Activated gamma-delta T cell treated with Interleukin-2 at 50 U/mL for 16 hours (primary cell): ENCODE measurements around the gene ALCAM.
"Not testable (repeated sequence)": the region's sequence is repeated elsewhere in the genome, so short reads cannot be mapped to it uniquely, and the experiment has no call there.

ENCODE experiments used
- DNase-seq: peaks from one replicate; pipeline ENCODE4 v3.0.0-alpha.2; 2020

Gene ALCAM

GRCh38 chr3:105356988-105357387 lies 9.7 kb upstream of the ALCAM start:
- no peak for DNase-seq

DNA sequence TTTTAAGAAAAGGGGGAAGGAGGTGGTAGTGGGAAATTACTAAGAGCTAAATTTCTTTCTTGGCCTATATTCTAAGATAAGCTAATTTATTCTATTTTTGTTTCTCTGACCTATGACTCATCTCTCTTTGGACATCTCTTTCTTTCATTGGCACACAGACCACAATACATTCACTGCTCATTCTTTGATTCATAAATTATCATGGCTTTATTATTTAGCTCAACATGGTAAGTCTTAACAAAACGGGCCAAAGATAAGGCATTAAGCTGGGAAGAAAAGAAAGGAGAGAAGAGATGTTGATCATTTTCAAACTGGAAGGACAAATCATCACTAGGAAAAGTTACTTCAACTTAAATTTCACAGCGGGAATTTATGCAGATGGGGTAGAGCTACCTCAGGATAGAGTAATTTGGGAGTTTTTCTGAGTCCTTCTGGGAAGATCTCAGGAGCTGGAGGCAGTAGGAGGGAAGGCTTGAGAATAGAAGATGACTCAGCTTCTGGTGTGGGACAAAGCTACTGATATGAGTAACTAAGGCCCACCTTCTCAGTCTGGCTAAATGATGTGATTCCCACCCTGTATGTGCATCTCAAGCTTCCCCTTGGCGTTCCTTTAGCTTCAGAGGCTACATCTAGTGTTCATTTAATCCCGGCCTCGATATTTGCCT lies 7.5 kb upstream of the ALCAM start:
- no peak for DNase-seq

GRCh38 chr3:105360003-105360402 lies 6.7 kb upstream of the ALCAM start:
- DNase-seq: no peak

GRCh38 chr3:105362021-105362665 lies 4.6 kb upstream of the ALCAM start:
- DNase-seq: no peak

- DNase-seq: no peak
Observed at GRCh38 chr3:105364128-105364527, 2.6 kb upstream of the ALCAM start.

GRCh38 chr3:105365081-105365390 lies 1.7 kb upstream of the ALCAM start:
- no peak for DNase-seq

- DNase-seq: no peak
Observed at GRCh38 chr3:105365391-105366325, 1.1 kb upstream of the ALCAM start.

GRCh38 chr3:105367063-105367405 lies 325 bp downstream of the ALCAM start:
- no peak for DNase-seq

DNA sequence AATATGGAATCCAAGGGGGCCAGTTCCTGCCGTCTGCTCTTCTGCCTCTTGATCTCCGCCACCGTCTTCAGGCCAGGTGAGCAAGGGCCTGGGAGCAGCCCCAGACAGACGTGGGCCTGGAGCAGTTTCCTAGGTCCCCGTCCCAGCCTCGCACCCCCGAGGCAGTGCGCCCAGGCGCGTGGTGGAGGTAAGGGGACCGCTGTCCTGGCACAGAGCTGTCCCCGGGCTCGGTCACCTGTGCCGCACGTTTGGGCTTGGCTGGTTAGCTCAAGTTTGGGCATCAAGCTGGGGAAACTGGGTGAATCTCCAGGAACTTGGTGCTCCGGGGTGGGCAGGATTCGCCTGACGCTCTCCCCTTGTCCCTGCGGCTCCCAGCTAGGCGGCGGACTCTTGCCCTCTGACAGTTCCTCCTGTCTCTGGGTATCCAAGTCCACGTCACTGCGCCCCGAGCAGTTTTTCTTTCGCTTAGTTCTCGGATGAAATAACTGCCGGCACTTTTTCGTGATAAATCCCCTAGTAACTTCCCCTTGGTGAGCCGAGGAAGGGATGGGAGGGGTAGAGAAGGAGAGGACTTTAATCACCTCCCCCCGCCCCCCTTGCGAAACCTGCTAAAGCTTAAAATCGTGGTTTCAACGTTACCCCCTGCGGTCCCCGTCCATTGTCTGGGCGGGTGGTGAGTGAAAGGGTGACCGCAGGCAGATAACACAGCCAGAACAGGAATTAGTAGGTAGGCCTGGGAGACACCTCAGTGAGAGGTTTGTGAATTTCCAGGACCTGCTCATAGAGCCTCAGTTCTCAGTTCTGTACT lies 901 bp downstream of the ALCAM start:
- peak; percentile 46 for DNase-seq

GRCh38 chr3:105368566-105369499 lies 2.1 kb downstream of the ALCAM start:
- peak; percentile 54 for DNase-seq

GRCh38 chr3:105369500-105370371 lies 3.0 kb downstream of the ALCAM start:
- DNase-seq: peak; percentile 22

- no peak for DNase-seq
Observed at GRCh38 chr3:105373383-105373782, 6.7 kb downstream of the ALCAM start.

DNA sequence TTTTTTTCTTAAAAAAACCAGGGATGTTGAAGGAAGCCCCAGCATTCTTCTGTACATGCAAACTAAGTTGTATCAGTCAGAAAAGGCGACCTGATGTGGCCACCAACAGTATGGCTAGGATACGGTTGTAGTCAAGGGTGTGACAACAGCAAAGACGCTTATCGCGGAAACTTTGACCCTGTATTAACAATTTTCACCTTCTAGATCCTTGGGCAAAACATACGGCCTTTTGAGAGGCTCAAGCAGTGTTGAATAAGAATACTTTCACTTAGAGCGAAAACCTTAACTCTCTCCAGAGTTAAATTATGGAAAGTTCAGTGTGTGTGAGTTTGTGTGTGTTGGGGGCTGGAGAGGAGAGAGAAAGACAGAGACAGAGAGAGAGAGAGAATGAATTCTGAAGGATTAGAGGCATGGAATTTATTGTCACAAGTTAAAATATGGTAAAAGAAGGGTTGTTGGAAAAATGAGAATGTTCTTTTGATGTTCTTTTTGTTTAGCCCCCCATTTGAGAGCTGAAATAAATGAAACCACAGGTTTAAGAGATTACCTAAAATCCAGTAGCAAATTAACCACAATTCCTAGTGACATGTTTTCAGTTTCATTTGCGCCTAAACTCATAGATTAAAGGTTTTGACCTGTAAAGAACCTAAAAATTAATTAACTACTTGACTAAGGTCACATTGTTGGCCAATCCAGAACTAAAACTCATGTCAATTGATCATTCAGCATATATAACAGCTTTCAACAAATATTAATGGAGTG lies 9.2 kb downstream of the ALCAM start:
- DNase-seq: no peak

GRCh38 chr3:105377716-105378115 lies 11.0 kb downstream of the ALCAM start:
- no peak for DNase-seq

DNA sequence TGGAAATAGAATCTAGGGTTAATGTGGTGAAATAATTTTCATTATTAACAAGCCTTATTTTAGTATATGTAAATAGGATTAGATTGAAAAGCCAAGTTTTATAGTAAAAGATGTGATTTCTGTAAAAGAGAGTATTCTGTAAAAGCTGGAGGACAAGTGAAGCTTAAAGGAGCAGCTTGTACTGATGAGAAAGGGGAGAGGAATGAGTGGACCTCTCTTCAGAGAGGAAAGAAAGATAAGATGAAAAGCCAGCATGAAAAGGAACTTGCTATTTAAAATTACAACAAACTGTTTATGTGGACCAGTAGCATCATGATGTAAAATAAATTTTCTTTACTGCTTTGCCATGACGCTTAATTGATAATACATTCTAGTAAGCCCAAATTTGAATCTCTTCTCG lies 18.5 kb downstream of the ALCAM start:
- no peak for DNase-seq

- no peak for DNase-seq
Observed at GRCh38 chr3:105385819-105386508, 19.3 kb downstream of the ALCAM start.

- no peak for DNase-seq
Observed at GRCh38 chr3:105387122-105387751, 20.5 kb downstream of the ALCAM start.

DNA sequence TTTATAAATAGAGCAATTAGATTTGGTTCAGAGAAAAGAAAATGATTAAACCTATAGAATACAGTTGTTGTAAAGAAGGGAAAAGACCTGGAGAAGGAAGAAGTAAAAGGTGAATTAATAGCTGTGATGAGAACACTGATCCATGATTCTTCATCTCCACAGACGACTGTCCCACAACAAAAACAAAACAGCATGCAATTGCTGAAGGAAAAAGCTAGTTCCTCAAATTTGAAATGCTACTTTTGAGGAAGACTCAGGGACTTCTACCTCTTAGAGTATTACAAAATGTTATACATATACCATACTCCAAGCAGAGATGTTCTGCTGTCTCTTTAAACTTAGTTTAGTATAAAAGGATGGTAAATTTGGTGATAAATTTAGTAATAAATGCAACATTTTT lies 21.5 kb downstream of the ALCAM start:
- DNase-seq: no peak

- DNase-seq: not testable (repeated sequence)
Observed at GRCh38 chr3:105389759-105390158, 23.1 kb downstream of the ALCAM start.
